H1 (cell line): Measurements from ENCODE around the gene SNTG2. TPM values are rescaled to one million over a fixed set of nuclear protein-coding genes. Genes with fewer than 3 reads are reported as not detected.

ENCODE experiments used
- CTCF ChIA-PET: fragments of 300-600 bp; sonication (Branson Sonifier 250); formaldehyde crosslinking; loops from one replicate; lab custom pipeline; 2021; ENCODE audit not compliant: partially characterized antibody; lab: Charles Lee
- POLR2A ChIA-PET: fragments of 300-600 bp; sonication (Branson Sonifier 250); formaldehyde crosslinking; loops from one replicate; lab custom pipeline; 2021; ENCODE audit warnings: inconsistent platforms; ENCODE audit not compliant: partially characterized antibody; lab: Charles Lee
- DNase-seq, 2 experiments: peaks; one replicate each; pipeline versions ENCODE4 v3.0.0 to v3.0.0-alpha.2; 2010 to 2022; ENCODE audit warnings: low spot score in 2 of 2, low read depth in 1 of 2, mixed read lengths in 1 of 2
- FAIRE-seq: peaks from 2 replicates; lab custom pipeline; 2011; peaks lifted over from hg19 to GRCh38; lab: Jason Lieb, UNC
- H2AFZ ChIP-seq: 2 replicates; pipeline ENCODE4 v1.8.1; 2012; ENCODE audit warnings: low read length, inconsistent platforms
- H2AK5ac ChIP-seq: 2 replicates; pipeline ENCODE4 v1.6.1; 2013; ENCODE audit warnings: low read depth, low read length
- H2BK120ac ChIP-seq: replicated peaks from 2 replicates; pipeline ENCODE3; 2013; ENCODE audit warnings: low read depth, low read length, inconsistent platforms
- H2BK12ac ChIP-seq: 2 replicates; pipeline ENCODE4 v1.6.1; 2013; ENCODE audit warnings: low read depth, low read length
- H2BK15ac ChIP-seq: 2 replicates; pipeline ENCODE4 v1.6.1; 2013; ENCODE audit warnings: low read length
- H2BK20ac ChIP-seq: 2 replicates; pipeline ENCODE4 v1.6.1; 2013; ENCODE audit warnings: low read length
- H2BK5ac ChIP-seq: 2 replicates; pipeline ENCODE4 v1.6.1; 2013; ENCODE audit warnings: low read depth, low read length
- H3K14ac ChIP-seq: 2 replicates; pipeline ENCODE4 v1.6.1; 2013; ENCODE audit warnings: inconsistent platforms; ENCODE audit not compliant: insufficient read length
- H3K18ac ChIP-seq: 2 replicates; pipeline ENCODE4 v1.6.1; 2013; ENCODE audit warnings: low read length; ENCODE audit errors: extremely low read depth
- H3K23ac ChIP-seq: 2 replicates; pipeline ENCODE4 v1.6.1; 2013; ENCODE audit warnings: inconsistent platforms; ENCODE audit not compliant: insufficient read length
- H3K23me2 ChIP-seq: 2 replicates; pipeline ENCODE4 v1.6.1; 2013; ENCODE audit warnings: low read depth, low read length
- H3K27ac ChIP-seq: 2 replicates; pipeline ENCODE4 v1.6.1; 2011; ENCODE audit warnings: low read depth, low read length, inconsistent platforms
- H3K27me3 ChIP-seq, 4 experiments: replicated peaks in 1 of 4; 1 replicate in 1 of 4; 2 replicates in 3 of 4; pipeline versions ENCODE4 v1.6.1 to v1.8.1; 2011 to 2013; ENCODE audit warnings: low read length in 3 of 4, mild to moderate bottlenecking in 3 of 4, inconsistent platforms in 2 of 4, mixed read lengths in 2 of 4, moderate library complexity in 1 of 4; ENCODE audit not compliant: control insufficient read depth in 3 of 4, insufficient read depth in 3 of 4; ENCODE audit errors: extremely low read depth in 1 of 4
- H3K36me3 ChIP-seq, 4 experiments: 2 replicates each; pipeline versions ENCODE4 v1.6.1 to v1.8.1; 2011 to 2013; ENCODE audit warnings: mild to moderate bottlenecking in 4 of 4, low read length in 3 of 4, moderate library complexity in 2 of 4, control low read depth in 1 of 4, inconsistent platforms in 1 of 4; ENCODE audit not compliant: insufficient read depth in 4 of 4, control insufficient read depth in 2 of 4
- H3K4ac ChIP-seq: replicated peaks from 2 replicates; pipeline ENCODE3; 2013; ENCODE audit warnings: low read length, low read depth, mixed read lengths, inconsistent platforms; ENCODE audit not compliant: insufficient read length
- H3K4me1 ChIP-seq, 4 experiments: replicated peaks in 1 of 4; 1 replicate in 1 of 4; 2 replicates in 3 of 4; pipeline versions ENCODE4 v1.6.1 to v1.8.1; 2011 to 2013; ENCODE audit warnings: low read length in 3 of 4, inconsistent platforms in 2 of 4, mixed read lengths in 1 of 4; ENCODE audit not compliant: insufficient read depth in 4 of 4, control insufficient read depth in 3 of 4
- H3K4me2 ChIP-seq, 2 experiments: 2 replicates each; pipeline versions ENCODE4 v1.6.1 to v1.8.1; 2011 to 2013; ENCODE audit warnings: low read depth in 2 of 2, low read length in 2 of 2, control low read depth in 1 of 2, inconsistent platforms in 1 of 2, mild to moderate bottlenecking in 1 of 2; ENCODE audit not compliant: insufficient read depth in 1 of 2
- H3K4me3 ChIP-seq, 4 experiments: fragments of 200-600, 300-600 bp in 1 of 4; sonication (generic), shearing (Covaris generic), sonication (Bioruptor Twin) in 1 of 4; 2 replicates each; pipeline versions ENCODE4 v1.5.1 to v1.8.1; 2011 to 2016; ENCODE audit warnings: low read length in 4 of 4, low read depth in 3 of 4, control low read depth in 2 of 4, inconsistent platforms in 2 of 4, mild to moderate bottlenecking in 2 of 4, mixed read lengths in 1 of 4, moderate library complexity in 1 of 4; ENCODE audit not compliant: insufficient read depth in 2 of 4; ENCODE audit errors: extremely low read depth in 1 of 4
- H3K56ac ChIP-seq: replicated peaks from 2 replicates; pipeline ENCODE3; 2013; ENCODE audit warnings: low read depth, mild to moderate bottlenecking, mixed read lengths, low read length, inconsistent platforms; ENCODE audit not compliant: insufficient read length
- H3K79me1 ChIP-seq: 2 replicates; pipeline ENCODE4 v1.6.1; 2013; ENCODE audit warnings: low read depth, low read length, control low read depth
- H3K79me2 ChIP-seq, 2 experiments: 2 replicates each; pipeline versions ENCODE4 v1.6.1 to v1.8.1; 2012 to 2013; ENCODE audit warnings: low read length in 2 of 2, mild to moderate bottlenecking in 2 of 2, inconsistent platforms in 1 of 2; ENCODE audit not compliant: insufficient read depth in 2 of 2, control insufficient read depth in 1 of 2
- H3K9ac ChIP-seq, 4 experiments: replicated peaks in 1 of 4; 1 replicate in 1 of 4; 2 replicates in 3 of 4; pipeline versions ENCODE4 v1.6.1 to v1.8.1; 2011 to 2013; ENCODE audit warnings: low read depth in 3 of 4, low read length in 3 of 4, control low read depth in 2 of 4, mild to moderate bottlenecking in 2 of 4, moderate library complexity in 2 of 4, inconsistent platforms in 1 of 4; ENCODE audit errors: extremely low read depth in 1 of 4
- H3K9me3 ChIP-seq, 2 experiments: 2 replicates each; pipeline versions ENCODE4 v1.6.1 to v1.8.1; 2012 to 2013; ENCODE audit warnings: mild to moderate bottlenecking in 2 of 2, moderate library complexity in 2 of 2, control low read depth in 1 of 2, inconsistent platforms in 1 of 2, low read depth in 1 of 2, low read length in 1 of 2, mixed read lengths in 1 of 2; ENCODE audit not compliant: insufficient read depth in 2 of 2
- H4K20me1 ChIP-seq, 2 experiments: replicated peaks in 1 of 2; 2 replicates each; pipeline versions ENCODE3 to v1.8.1; 2011 to 2013; ENCODE audit warnings: inconsistent platforms in 2 of 2, low read length in 2 of 2, mild to moderate bottlenecking in 1 of 2; ENCODE audit not compliant: insufficient read depth in 2 of 2, control insufficient read depth in 1 of 2
- H4K5ac ChIP-seq: 2 replicates; pipeline ENCODE4 v1.6.1; 2013; ENCODE audit warnings: low read length, low read depth, mixed read lengths, inconsistent platforms; ENCODE audit not compliant: insufficient read length
- H4K8ac ChIP-seq: 2 replicates; pipeline ENCODE4 v1.8.0; 2013; ENCODE audit warnings: mild to moderate bottlenecking, moderate library complexity, low read length, inconsistent platforms; ENCODE audit not compliant: insufficient read depth; ENCODE audit errors: extremely low read depth
- H4K91ac ChIP-seq: replicated peaks from 2 replicates; pipeline ENCODE3; 2013; ENCODE audit warnings: low read length, mixed read lengths, inconsistent platforms; ENCODE audit not compliant: insufficient read length
- POU5F1 ChIP-seq: IDR thresholded peaks from 2 replicates; pipeline ENCODE4 v1.6.1; 2011; ENCODE audit warnings: low read depth, mild to moderate bottlenecking, low read length, moderate library complexity
- YY1 ChIP-seq: IDR thresholded peaks from 2 replicates; pipeline ENCODE4 v1.6.1; 2011; ENCODE audit warnings: low read depth, mild to moderate bottlenecking, low read length
- WGBS, 2 experiments: shearing (Covaris generic) in 1 of 2; methylation state at CpG; one replicate each; pipeline versions ENCODE4 v1.1.6 to v1.1.7; 2013 to 2015; ENCODE audit warnings: low lambda C conversion rate in 2 of 2, mixed read lengths in 2 of 2, inconsistent platforms in 1 of 2, low coverage in 1 of 2, missing lambda C conversion rate in 1 of 2; ENCODE audit not compliant: insufficient replicate concordance in 2 of 2, insufficient coverage in 1 of 2, insufficient read length in 1 of 2; ENCODE audit errors: extremely low coverage in 1 of 2, missing lambda C conversion rate in 1 of 2; 5-methylcytosine and 5-hydroxymethylcytosine counted together
- polyA plus RNA-seq, 7 experiments: library from polyadenylated mRNA; depleted of rRNA in 3 of 7; stranded (reverse) in 5 of 7; unstranded in 2 of 7; fragments of >200 nt in 5 of 7; fragments of 200-250 nt in 2 of 7; gene quantifications; 1 replicate in 5 of 7; 2 replicates in 1 of 7; 4 replicates in 1 of 7; pipeline versions ENCODE4 v1.2.1 to v1.2.3, GENCODE V29; 2011 to 2013; ENCODE audit warnings: missing spikeins in 2 of 7, mixed read lengths in 2 of 7
- total RNA-seq: library from RNA; stranded (reverse); fragmentation: NEBNext Ultra II Directional; extraction: Animal tissue kit (Norgen Biotek cat#: 25700); gene quantifications from 2 replicates; pipeline ENCODE4 v1.2.1, GENCODE V29; 2021

SNTG2 gene
- total and polyA plus RNA-seq, 2 of the 8 experiments (the other 6 are each of a cell fraction or from before 2014, with no cell fraction given): 6.6 to 18.1 TPM

GRCh38 chr2:1272835-1273234 is 322.2 kb downstream of the SNTG2 start:
- H3K4ac ChIP-seq: no peak overlapping the region
- FAIRE-seq (no peak), DNase-seq (no peak)
- no peaks in the 10 kb centered on the region for H3K27me3 ChIP-seq
- H3K4me2 ChIP-seq: no peak overlapping the region
- no peaks in the 10 kb centered on the region for H4K20me1 ChIP-seq
- no peaks in the 10 kb centered on the region for H3K79me1 ChIP-seq
- no peak overlapping the region for H3K14ac ChIP-seq
- H3K9me3 ChIP-seq: peaks cover 8 to 12% of the 10 kb centered on the region in 2 experiments; a peak in 3 of 4 replicates
- no peak overlapping the region for H2BK20ac ChIP-seq
- ChIA-PET CTCF (no interaction called here), POLR2A (no interaction called here)
- no peak overlapping the region for H2BK120ac ChIP-seq
- no peak overlapping the region for H2BK12ac ChIP-seq
- no peak overlapping the region for H3K56ac ChIP-seq
- no peak overlapping the region for H2BK5ac ChIP-seq
- WGBS, 2 experiments: 88% methylated on average over 18 of the region's 18 CpGs; no CpG with 5 or more reads in 1 of the 2 experiments
- no peaks in the 10 kb centered on the region for H3K79me2 ChIP-seq
- H3K27ac ChIP-seq: no peak overlapping the region
- no peak overlapping the region for H2AFZ ChIP-seq
- H3K18ac ChIP-seq: no peak overlapping the region
- H3K23me2 ChIP-seq: no peaks in the 10 kb centered on the region
- no peak overlapping the region for H3K23ac ChIP-seq
- H4K91ac ChIP-seq: no peak overlapping the region
- H3K9ac ChIP-seq: no peak overlapping the region
- H3K4me1 ChIP-seq: no peaks in the 10 kb centered on the region
- no peak overlapping the region for H4K5ac ChIP-seq
- no peak overlapping the region for H2BK15ac ChIP-seq
- no peak overlapping the region for H2AK5ac ChIP-seq
- no peaks in the 10 kb centered on the region; a peak in 1 of 8 replicates for H3K36me3 ChIP-seq
- H4K8ac ChIP-seq: no peak overlapping the region
- no peak overlapping the region for H3K4me3 ChIP-seq
- TF ChIP-seq YY1 (no peak), POU5F1 (no peak)
